Parathyroid adenoma (tissue), 2 donors: Measurements from ENCODE around the gene FDCSP.

Source experiments
- H2AFZ ChIP-seq: fragments of 300-600 bp; sonication (generic); one replicate; pipeline ENCODE4 v1.7.0; 2017; ENCODE audit warnings: antibody characterized with exemption, mild to moderate bottlenecking
- H3K27ac ChIP-seq: fragments of 300-600 bp; sonication (generic); one replicate; pipeline ENCODE4 v1.7.0; 2017
- H3K27me3 ChIP-seq: fragments of 300-600 bp; sonication (generic); one replicate; pipeline ENCODE4 v1.7.0; 2017; ENCODE audit warnings: low read length; ENCODE audit not compliant: control insufficient read depth, insufficient read depth
- H3K36me3 ChIP-seq: fragments of 300-600 bp; sonication (generic); one replicate; pipeline ENCODE4 v1.7.0; 2017; ENCODE audit warnings: low read length; ENCODE audit not compliant: control insufficient read depth, insufficient read depth
- H3K4me1 ChIP-seq: fragments of 300-600 bp; sonication (generic); one replicate; pipeline ENCODE4 v1.7.0; 2017; ENCODE audit warnings: control low read depth
- H3K4me2 ChIP-seq: fragments of 300-600 bp; sonication (generic); one replicate; pipeline ENCODE4 v1.7.0; 2017; ENCODE audit warnings: low read length
- H3K4me3 ChIP-seq: fragments of 300-600 bp; sonication (generic); one replicate; pipeline ENCODE4 v1.7.0; 2017; ENCODE audit warnings: low read depth, low read length
- H3K79me2 ChIP-seq: fragments of 300-600 bp; sonication (generic); one replicate; pipeline ENCODE4 v1.7.0; 2017; ENCODE audit warnings: control low read depth
- H3K9ac ChIP-seq: fragments of 300-600 bp; sonication (generic); one replicate; pipeline ENCODE4 v1.7.0; 2017; ENCODE audit warnings: mild to moderate bottlenecking
- H3K9me3 ChIP-seq: fragments of 300-600 bp; sonication (generic); one replicate; pipeline ENCODE4 v1.7.0; 2017; ENCODE audit warnings: low read length; ENCODE audit not compliant: control insufficient read depth
- CTCF ChIP-seq: fragments of 300-600 bp; sonication (generic); IDR thresholded peaks from one replicate; pipeline ENCODE4 v1.7.0; 2017; ENCODE audit warnings: antibody characterized with exemption, mild to moderate bottlenecking
- donor health status: primary hyperparathyroidism.

Gene FDCSP

GRCh38 chr4:70225824-70226223, at the start of gene FDCSP:
Gene FDCSP (plus strand): TSS chr4:70226124. CDS start chr4:70231195, 5,071 bp downstream.
- Histone ChIP-seq H3K27me3 (no peaks in the 10 kb centered on the region), H3K27ac (no peak within 1 kb of the TSS), H3K4me2 (no peak within 1 kb of the TSS), H3K79me2 (no peaks in the 10 kb centered on the region), H3K9ac (no peak within 1 kb of the TSS), H3K4me3 (no peak within 1 kb of the TSS), H3K4me1 (no peaks in the 10 kb centered on the region), H3K9me3 (no peaks in the 10 kb centered on the region), H3K36me3 (no peaks in the 10 kb centered on the region), H2AFZ (no peak within 1 kb of the TSS)
- TF ChIP-seq CTCF: no peak

GRCh38 chr4:70177090-70177489, 48.8 kb upstream of the FDCSP start:
- Histone ChIP-seq H3K4me3 (no peak overlapping the region), H3K9ac (no peak overlapping the region), H3K36me3 (no peaks in the 10 kb centered on the region), H3K27me3 (no peaks in the 10 kb centered on the region), H3K79me2 (no peaks in the 10 kb centered on the region), H3K4me1 (no peaks in the 10 kb centered on the region), H2AFZ (no peak overlapping the region), H3K27ac (no peak overlapping the region), H3K9me3 (no peaks in the 10 kb centered on the region), H3K4me2 (no peak overlapping the region)
- no peak for TF ChIP-seq CTCF

- H3K4me3 ChIP-seq: no peak overlapping the region
- no peak for TF ChIP-seq CTCF
- no peaks in the 10 kb centered on the region for H3K9me3 ChIP-seq
- H3K27ac ChIP-seq: no peak overlapping the region
- H3K9ac ChIP-seq: no peak overlapping the region
- H3K4me1 ChIP-seq: no peaks in the 10 kb centered on the region
- no peaks in the 10 kb centered on the region for H3K27me3 ChIP-seq
- no peaks in the 10 kb centered on the region for H3K36me3 ChIP-seq
- H3K79me2 ChIP-seq: no peaks in the 10 kb centered on the region
- H3K4me2 ChIP-seq: no peak overlapping the region
- no peak overlapping the region for H2AFZ ChIP-seq
Measured at GRCh38 chr4:70178075-70178660, 47.8 kb upstream of the FDCSP start.

GRCh38 chr4:70179811-70180210, 46.1 kb upstream of the FDCSP start:
- H3K4me1 ChIP-seq: no peaks in the 10 kb centered on the region
- no peaks in the 10 kb centered on the region for H3K9me3 ChIP-seq
- no peaks in the 10 kb centered on the region for H3K79me2 ChIP-seq
- H3K9ac ChIP-seq: no peak overlapping the region
- no peak for TF ChIP-seq CTCF
- H3K4me2 ChIP-seq: no peak overlapping the region
- no peaks in the 10 kb centered on the region for H3K36me3 ChIP-seq
- H3K27me3 ChIP-seq: no peaks in the 10 kb centered on the region
- H3K27ac ChIP-seq: no peak overlapping the region
- no peak overlapping the region for H2AFZ ChIP-seq
- H3K4me3 ChIP-seq: no peak overlapping the region

- H3K9me3 ChIP-seq: no peaks in the 10 kb centered on the region
- no peaks in the 10 kb centered on the region for H3K79me2 ChIP-seq
- H3K4me3 ChIP-seq: no peak overlapping the region
- no peaks in the 10 kb centered on the region for H3K36me3 ChIP-seq
- H3K4me1 ChIP-seq: no peaks in the 10 kb centered on the region
- H3K9ac ChIP-seq: no peak overlapping the region
- no peak overlapping the region for H2AFZ ChIP-seq
- H3K4me2 ChIP-seq: no peak overlapping the region
- no peak for TF ChIP-seq CTCF
- H3K27ac ChIP-seq: no peak overlapping the region
- H3K27me3 ChIP-seq: no peaks in the 10 kb centered on the region
Measured at GRCh38 chr4:70181864-70182263, 44.1 kb upstream of the FDCSP start.
